Activated CD4-positive, alpha-beta T cell treated with anti-CD3 and anti-CD28 coated beads, Interleukin-2, Interleukin-6, amounts not matched to agents 100 ng/mL and 50 ng/mL, durations not matched to agents 16 hours and 8 hours (primary cell): ENCODE measurements around the gene GAPDH.
"Not testable (repeated sequence)": the region's sequence is repeated elsewhere in the genome, so short reads cannot be mapped to it uniquely, and the experiment has no call there.

ENCODE experiments used
- DNase-seq: peaks from one replicate; pipeline ENCODE4 v3.0.0-alpha.2; 2020

The GAPDH gene

DNA sequence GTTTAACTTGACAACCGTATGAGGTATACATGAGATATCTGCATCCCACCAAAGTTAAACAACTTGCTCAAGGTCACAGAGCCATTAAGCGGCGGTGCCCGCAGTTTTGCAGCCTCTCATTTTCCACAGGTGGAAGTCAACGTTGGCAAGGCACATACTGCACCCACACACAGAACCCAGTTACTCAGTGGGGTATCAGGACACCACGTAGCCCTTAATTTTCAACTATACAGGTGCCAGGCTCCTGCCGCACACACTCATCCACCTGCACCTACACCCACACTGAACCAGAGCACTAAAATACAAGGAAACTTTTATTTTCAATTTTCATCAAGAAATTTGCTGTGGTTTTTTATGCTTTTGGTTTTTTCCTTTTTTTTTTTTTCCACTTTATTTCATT, 35.5 kb downstream of the GAPDH start:
- DNase-seq, result no peak

- peak; percentile 65 for DNase-seq
Observed at GRCh38 chr12:6570264-6570887, 36.1 kb downstream of the GAPDH start.

DNA sequence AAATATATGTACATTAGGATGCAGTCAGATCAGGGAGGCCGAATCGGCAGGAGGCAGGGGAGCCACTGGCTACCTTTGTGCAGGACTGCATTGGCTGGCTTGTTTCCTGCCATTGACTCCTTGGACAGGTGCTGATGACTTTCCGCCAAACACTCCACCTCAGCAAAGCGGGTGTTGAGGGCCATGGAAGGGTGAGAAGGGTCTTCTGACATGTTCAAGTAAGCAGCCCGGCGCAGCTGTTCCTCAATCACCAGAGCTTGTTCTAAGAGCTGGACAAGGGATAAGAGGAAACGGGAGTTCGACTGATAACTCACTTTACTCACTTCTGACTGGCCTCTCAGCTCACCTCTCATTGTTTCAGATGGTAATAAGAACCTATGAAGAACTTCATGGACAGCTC, 38.7 kb downstream of the GAPDH start:
- DNase-seq, result no peak

DNA sequence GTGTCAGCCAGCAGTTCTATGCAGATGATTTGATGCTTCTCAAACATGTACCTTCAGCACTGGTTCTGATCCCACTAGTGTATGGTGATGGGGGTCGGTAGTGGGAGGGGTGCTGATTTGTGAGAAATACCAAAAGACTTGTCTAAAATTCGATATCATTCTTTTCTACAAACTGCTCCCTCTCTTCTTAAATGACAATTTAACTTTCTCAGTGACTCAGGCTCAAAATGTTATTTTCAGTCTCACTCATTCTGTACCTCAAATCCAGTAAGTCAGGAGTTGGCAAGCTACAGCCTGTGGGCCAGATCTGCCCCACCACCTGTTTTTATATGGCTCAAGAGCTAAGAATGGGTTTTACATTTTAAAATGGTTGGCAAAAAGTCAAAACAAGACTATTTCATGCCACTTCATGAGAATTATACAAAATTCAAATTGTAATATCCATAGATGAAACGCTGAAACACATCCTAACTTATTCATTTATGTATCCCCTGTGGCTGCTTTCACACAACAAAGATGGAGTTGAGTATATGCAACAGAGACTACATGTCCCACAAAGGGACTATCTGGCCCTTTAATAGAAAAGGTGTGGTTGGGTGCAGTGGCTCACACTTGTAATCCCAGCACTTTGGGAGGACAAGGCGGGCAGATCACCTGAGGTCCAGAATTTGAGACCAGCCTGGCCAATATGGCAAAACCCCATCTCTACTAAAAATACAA, 40.4 kb downstream of the GAPDH start:
- DNase-seq, result peak; percentile 76

- no peak for DNase-seq
Observed at GRCh38 chr12:6575648-6576047, 41.3 kb downstream of the GAPDH start.

GRCh38 chr12:6582196-6582595, 47.9 kb downstream of the GAPDH start:
- DNase-seq, result no peak

- DNase-seq, result no peak
Observed at GRCh38 chr12:6582959-6583358, 48.6 kb downstream of the GAPDH start.

DNA sequence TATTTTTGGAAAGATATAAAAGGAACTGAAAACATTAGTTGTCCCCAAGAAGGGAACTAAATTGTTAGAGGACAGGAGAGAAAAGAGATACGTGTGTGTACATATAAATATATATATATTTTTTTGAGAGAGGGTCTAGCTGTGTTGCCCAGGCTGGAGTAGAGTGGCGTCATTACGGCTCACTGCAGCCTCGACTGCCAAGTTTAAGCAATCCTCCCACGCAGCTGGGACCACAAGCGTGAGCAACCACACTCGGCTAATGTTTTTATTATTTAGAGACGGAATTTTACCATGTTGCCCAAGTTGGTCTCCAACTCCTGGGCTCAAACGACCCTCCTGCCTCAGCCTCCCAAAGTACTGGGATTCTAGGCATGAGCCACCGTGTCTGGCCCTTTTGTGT, 50.0 kb downstream of the GAPDH start:
- DNase-seq, result no peak

- DNase-seq, result not testable (repeated sequence)
Observed at GRCh38 chr12:6586569-6586968, 52.3 kb downstream of the GAPDH start.
